ENCODE measurements around the gene ITGAV.
"Not testable (repeated sequence)": the region's sequence is repeated elsewhere in the genome, so short reads cannot be mapped to it uniquely, and the experiment has no call there.

The ITGAV gene

DNA sequence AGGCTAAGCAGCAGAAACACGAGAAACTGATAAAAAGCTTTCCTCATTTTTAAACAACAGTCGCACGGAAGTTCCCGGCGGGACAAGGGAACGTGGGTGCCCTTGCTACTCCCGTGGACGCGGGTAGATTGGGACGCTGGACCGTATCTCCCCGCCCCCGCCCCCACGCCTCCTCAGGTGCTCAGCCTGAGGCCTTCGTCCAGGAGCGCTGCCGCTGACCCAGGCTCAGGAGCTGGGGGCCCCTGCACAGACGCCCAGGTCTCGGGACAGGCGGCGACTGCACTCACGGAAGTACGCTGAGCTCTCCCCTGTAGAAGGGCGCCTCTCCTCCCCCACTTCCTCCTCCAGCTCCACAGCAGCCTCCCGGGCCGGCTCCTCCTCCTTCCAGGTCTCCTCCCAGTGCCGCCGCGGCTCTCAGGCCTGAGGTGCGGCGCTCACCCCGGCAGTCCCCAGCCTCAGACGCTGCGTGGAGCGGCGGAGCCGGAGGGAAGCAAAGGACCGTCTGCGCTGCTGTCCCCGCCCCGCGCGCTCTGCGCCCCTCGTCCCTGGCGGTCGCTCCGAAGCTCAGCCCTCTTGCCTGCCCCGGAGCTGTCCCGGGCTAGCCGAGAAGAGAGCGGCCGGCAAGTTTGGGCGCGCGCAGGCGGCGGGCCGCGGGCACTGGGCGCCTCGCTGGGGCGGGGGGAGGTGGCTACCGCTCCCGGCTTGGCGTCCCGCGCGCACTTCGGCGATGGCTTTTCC lies at the start of gene ITGAV:
TSS of gene ITGAV (plus strand) at position 445 of the 738 bp plus-strand sequence. CDS start at position 728, 283 bp downstream.
- peak; percentile 62 to 87 (median 83) for DNase-seq

DNA sequence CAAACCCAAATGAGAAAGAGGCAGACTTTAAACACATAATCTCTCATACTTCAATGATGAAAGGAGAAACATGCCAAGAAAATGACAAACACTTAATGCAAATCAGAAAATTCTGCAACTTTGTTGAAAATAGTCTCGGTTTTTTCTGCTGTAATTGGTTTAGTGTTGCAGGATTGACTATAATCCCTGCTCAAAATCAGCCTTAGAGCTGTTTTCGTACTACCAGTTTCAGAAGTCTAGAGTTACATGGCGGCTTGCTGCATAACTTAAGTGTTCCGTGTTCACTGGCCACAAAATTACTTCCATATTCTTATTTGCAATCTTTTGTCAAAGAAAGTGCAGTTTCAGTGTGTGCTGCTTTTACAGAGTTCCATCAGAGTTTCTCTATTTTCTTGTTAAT lies 48.9 kb upstream of the ITGAV start:
- DNase-seq: no peak

GRCh38 chr2:186542002-186542401 lies 47.9 kb upstream of the ITGAV start:
- DNase-seq: no peak

DNA sequence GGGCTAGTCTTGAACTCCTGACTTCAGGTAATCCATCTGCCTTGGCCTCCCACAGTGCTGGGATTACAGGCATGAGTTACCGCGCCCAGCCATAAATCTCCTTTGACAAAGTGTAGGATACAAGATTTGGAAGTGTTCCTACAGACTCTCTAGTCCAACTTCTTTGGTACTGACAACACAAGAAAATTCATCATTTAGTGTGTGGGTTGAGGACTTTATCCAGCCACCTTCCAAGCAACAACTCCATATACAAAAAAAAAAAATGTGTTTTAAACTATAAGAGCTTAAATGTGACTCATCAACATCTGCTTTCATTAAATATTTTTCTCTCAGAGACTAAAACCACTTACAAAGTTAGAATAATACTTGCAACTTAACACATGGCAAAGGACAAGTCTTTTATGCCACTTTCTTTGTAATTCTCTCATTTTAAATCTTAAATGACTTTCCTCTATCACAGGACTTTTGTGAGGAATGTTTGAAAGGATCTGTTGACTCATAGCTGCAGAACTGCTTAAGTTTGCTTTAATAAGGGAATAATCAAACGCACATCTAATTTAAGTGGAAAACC lies 46.2 kb upstream of the ITGAV start:
- DNase-seq: no peak

DNA sequence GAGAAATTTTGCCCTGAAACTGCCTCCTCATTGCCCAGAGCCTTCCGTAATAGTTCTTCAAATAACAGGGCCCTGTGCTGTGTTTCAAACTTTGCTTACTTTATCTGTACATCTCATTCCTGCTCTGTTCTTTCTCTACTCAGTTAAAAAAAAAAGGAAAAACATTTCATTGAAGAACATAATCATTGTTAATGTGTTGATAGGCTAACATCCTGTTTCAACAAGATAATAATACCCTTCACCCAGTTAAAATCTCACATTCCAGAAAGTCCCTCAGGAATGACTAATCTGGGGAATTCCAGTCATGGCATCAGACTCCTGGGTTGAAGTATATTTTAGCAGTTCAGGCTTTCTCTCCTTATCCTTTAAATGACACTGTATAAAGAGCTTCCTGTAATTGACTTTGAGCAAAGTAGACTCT lies 45.6 kb upstream of the ITGAV start:
- DNase-seq: peak in 1 of 3 experiments; percentile 5

- no peak for DNase-seq
Measured at GRCh38 chr2:186546846-186547245, 43.0 kb upstream of the ITGAV start.

- no peak for DNase-seq
Measured at GRCh38 chr2:186551323-186552050, 38.4 kb upstream of the ITGAV start.

DNA sequence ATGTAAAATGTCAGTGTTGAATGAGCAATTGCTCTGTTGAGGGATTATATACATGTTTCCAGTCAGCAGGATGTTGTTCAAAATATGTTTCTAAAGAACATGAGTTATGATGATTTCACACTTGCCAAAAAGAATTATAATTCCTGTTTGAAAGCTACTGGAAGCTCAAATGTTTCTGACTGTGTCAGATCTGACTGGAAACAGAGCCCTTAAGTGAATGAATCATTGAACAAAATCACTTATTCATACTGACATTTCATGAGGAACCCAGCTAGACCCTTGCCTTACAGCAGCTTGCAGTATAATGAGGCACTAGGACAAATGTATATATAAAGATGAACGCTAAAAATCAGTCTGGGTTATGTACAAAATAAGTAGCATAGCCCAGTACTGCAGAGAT lies 35.4 kb upstream of the ITGAV start:
- no peak for DNase-seq

- DNase-seq: no peak
Measured at GRCh38 chr2:186554850-186555671, 34.8 kb upstream of the ITGAV start.

GRCh38 chr2:186558512-186559276 lies 31.2 kb upstream of the ITGAV start:
- no peak for DNase-seq

DNA sequence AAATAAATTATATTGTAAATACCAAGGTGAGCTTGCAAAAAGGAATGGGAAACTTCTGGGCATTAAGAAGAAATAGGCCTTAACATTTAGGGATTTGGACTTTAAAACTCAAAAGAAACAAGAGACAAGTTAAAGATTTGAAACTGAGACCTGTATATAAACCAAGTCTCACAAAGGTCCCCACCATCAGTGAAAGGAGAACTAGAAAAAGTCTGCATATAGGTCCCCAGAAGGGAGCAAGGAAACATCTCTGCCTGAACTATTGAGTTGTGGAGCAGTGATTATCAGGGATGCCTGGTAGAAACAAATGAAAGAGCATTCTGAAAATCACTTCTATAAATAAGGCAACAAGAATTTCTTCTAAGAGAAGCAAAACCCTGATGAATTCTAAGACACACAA lies 30.5 kb upstream of the ITGAV start:
- no peak for DNase-seq

- DNase-seq: no peak
Measured at GRCh38 chr2:186559848-186560247, 30.0 kb upstream of the ITGAV start.

- DNase-seq: no peak
Measured at GRCh38 chr2:186560254-186560653, 29.6 kb upstream of the ITGAV start.

DNA sequence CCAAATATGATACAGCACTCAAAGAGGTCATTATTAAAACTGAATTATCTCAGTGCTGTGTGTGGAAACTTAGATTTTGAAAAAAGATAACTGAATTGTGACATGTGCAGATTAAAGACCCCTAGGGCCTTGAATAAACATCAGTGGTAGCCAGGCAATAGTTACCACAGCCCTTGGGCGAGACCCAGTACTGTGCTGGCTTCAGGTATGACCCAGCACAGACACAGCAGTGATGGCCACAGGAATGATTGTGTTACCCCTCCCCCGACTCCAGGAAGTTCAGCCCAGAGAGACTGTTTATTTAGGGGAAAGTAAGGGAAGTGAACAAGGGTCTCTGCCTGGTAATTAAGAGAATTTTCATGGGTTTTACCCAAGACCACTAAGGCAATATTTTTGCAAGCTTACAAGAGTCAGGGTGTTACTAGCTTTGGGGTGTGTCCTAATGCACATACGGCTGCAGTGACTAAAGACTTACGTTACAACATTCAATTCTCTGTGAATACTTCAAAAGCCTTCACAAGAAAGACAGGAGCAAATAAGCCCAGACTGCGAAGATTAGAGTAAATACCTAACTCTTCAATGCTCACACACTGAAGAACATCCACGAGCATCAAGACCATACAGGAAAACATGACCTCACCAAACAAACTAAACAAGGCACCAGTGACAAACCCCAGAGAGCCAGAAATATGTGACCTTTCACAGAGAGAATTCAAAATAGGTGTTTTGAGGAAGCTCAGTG lies 28.2 kb upstream of the ITGAV start:
- DNase-seq: no peak

GRCh38 chr2:186562209-186562578 lies 27.7 kb upstream of the ITGAV start:
- no peak for DNase-seq

DNA sequence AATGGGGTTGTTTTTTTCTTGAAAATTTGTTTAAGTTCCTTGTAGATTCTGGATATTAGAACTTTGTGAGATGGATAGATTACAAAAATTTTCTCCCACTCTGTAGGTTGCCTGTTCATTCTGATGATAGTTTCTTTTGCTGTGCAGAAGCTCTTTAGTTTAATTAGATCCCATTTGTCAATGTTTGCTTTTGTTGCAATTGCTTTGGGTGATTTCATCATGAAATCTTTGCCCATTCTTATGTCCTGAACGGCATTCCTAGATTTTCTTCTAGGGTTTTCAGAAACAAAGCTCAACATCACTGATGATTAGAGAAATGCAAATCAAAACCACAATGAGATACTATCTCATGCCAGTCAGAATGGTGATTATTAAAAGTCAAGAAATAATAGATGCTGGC lies 21.3 kb upstream of the ITGAV start:
- DNase-seq: not testable (repeated sequence)

GRCh38 chr2:186569127-186569526 lies 20.7 kb upstream of the ITGAV start:
- not testable (repeated sequence) for DNase-seq

GRCh38 chr2:186569897-186570296 lies 20.0 kb upstream of the ITGAV start:
- peak in 1 of 3 experiments; percentile 37 for DNase-seq

DNA sequence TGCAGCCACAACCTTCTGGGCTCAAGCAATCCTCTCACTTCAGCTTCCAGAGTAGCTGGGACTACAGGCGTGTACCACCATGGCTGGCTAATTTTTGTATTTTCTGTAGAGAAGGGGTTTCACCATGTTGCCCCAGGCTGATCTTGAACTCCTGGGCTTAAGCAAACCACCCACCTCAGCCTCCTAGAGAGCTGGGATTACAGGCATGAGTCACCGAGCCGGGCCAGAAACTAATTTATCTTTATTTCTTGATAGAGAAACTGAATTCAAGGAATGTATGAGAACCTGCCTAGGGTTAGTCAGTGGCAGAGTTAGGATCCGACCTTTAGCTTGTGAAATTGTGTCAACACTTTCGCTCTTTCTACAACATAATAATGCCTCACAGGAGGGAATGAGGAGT lies 19.3 kb upstream of the ITGAV start:
- no peak for DNase-seq

GRCh38 chr2:186572705-186573104 lies 17.2 kb upstream of the ITGAV start:
- DNase-seq: no peak

DNA sequence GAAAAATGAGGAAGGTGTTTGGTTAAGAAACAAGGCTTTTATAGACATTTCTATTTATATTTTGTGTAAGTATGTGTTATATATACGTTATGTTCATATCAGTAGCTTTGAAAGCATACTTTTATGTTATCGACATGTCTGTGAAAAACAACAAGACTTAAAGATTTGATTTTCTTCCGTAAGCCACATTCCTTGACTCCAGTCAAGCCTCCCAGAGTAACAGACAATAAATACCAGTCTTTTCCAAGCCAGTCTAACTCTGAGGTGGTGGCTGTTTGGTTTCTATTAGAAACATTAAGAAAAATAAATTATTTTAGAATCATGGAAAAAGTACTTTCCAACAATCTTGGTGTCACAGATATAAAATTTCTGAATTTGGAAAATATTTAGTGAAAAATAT lies 16.3 kb upstream of the ITGAV start:
- DNase-seq: no peak

DNA sequence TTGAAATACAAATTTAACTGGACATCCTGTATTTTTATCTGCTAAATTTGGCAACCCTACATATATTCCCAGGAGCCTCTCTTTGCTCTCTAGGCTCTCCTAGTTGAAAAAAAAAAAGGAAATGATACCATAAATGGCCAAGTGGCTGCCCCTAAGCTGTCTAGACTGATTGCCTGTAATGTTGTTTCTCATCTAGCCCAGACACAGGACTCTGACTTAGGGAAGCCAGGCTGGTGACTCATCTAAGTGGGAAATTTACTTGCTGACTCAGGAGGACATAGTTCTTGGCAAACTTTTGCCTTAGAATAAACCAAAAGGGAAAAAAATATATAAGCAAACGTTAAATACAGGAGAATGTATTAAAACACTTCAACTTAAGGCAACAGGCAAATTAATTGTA lies 14.6 kb upstream of the ITGAV start:
- peak in 1 of 3 experiments; percentile 3 for DNase-seq
